Endothelial cell of umbilical vein (primary cell): ENCODE measurements around the gene EFHD1. TPM values are rescaled to one million over a fixed set of nuclear protein-coding genes. Genes with fewer than 3 reads are reported as not detected.

Source experiments
- BruUV-seq: library from RNA; stranded (reverse); fragments of 400-500 nt; replicated peaks from 2 replicates; lab custom pipeline; 2021; lab: Mats Ljungman, UMichigan
- CTCF ChIA-PET: fragments of 300-600, 350-600 bp; sonication (Branson Sonifier 250); formaldehyde crosslinking; loops from one replicate; lab custom pipeline; 2021; ENCODE audit warnings: antibody characterized with exemption, inconsistent platforms; lab: Charles Lee
- POLR2A ChIA-PET: fragments of 300-600, 350-600 bp; sonication (Branson Sonifier 250); formaldehyde crosslinking; loops from one replicate; lab custom pipeline; 2021; ENCODE audit warnings: antibody characterized with exemption, inconsistent platforms; lab: Charles Lee
- DNase-seq: peaks from one replicate; pipeline ENCODE4 v3.0.0-alpha.2; 2011; ENCODE audit warnings: low read depth, low spot score
- FAIRE-seq: peaks from 2 replicates; lab custom pipeline; 2011; peaks lifted over from hg19 to GRCh38; lab: Jason Lieb, UNC
- H2AFZ ChIP-seq: 2 replicates; pipeline ENCODE4 v1.6.0; 2012; ENCODE audit warnings: low read depth, low read length, control low read depth, inconsistent platforms
- H3K27ac ChIP-seq: 2 replicates; pipeline ENCODE4 v1.5.1; 2011; ENCODE audit warnings: low read depth, mild to moderate bottlenecking, control low read depth, low read length, moderate library complexity; ENCODE audit not compliant: insufficient read depth
- H3K27me3 ChIP-seq, 2 experiments: 2 replicates each; pipeline versions ENCODE4 v1.6.0 to v1.6.1; 2011; ENCODE audit warnings: low read length in 2 of 2, mixed read lengths in 1 of 2; ENCODE audit not compliant: control insufficient read depth in 2 of 2, insufficient read depth in 2 of 2
- H3K36me3 ChIP-seq, 2 experiments: 2 replicates in 1 of 2; 3 replicates in 1 of 2; pipeline ENCODE4 v1.5.1; 2011; ENCODE audit warnings: low read length in 2 of 2, mild to moderate bottlenecking in 1 of 2, moderate library complexity in 1 of 2; ENCODE audit not compliant: control insufficient read depth in 2 of 2, insufficient read depth in 2 of 2; ENCODE audit errors: extremely low read depth in 1 of 2
- H3K4me1 ChIP-seq: 3 replicates; pipeline ENCODE4 v1.5.1; 2011; ENCODE audit warnings: mild to moderate bottlenecking, low read length; ENCODE audit not compliant: control insufficient read depth, insufficient read depth; ENCODE audit errors: extremely low read depth
- H3K4me2 ChIP-seq: 2 replicates; pipeline ENCODE4 v1.6.1; 2011; ENCODE audit warnings: low read length, control low read depth, mixed read lengths; ENCODE audit not compliant: insufficient read depth
- H3K4me3 ChIP-seq, 3 experiments: fragments of 200-600 bp in 1 of 3; sonication (generic), shearing (Covaris generic) in 1 of 3; replicated peaks in 1 of 3; 2 replicates each; pipeline ENCODE4 v1.5.1; 2011 to 2016; ENCODE audit warnings: control low read depth in 3 of 3, low read length in 3 of 3, mild to moderate bottlenecking in 2 of 3, inconsistent platforms in 1 of 3, low read depth in 1 of 3, moderate library complexity in 1 of 3; ENCODE audit not compliant: insufficient read depth in 1 of 3
- H3K79me2 ChIP-seq: 2 replicates; pipeline ENCODE4 v1.6.0; 2012; ENCODE audit warnings: low read length, inconsistent platforms; ENCODE audit not compliant: control insufficient read depth, insufficient read depth
- H3K9ac ChIP-seq: replicated peaks from 2 replicates; pipeline ENCODE3; 2011; ENCODE audit warnings: low read length, control low read depth; ENCODE audit not compliant: insufficient read depth; ENCODE audit errors: extremely low read depth
- H3K9me1 ChIP-seq: replicated peaks from 3 replicates; pipeline ENCODE4 v1.6.0; 2011; ENCODE audit warnings: mild to moderate bottlenecking, low read length; ENCODE audit not compliant: control insufficient read depth, insufficient read depth; ENCODE audit errors: extremely low read depth
- H3K9me3 ChIP-seq: replicated peaks from 2 replicates; pipeline ENCODE4 v1.5.1; 2012; ENCODE audit warnings: low read length, inconsistent platforms; ENCODE audit not compliant: control insufficient read depth, insufficient read depth
- H4K20me1 ChIP-seq: replicated peaks from 2 replicates; pipeline ENCODE3; 2011; ENCODE audit warnings: mild to moderate bottlenecking, low read length; ENCODE audit not compliant: control insufficient read depth, insufficient read depth; ENCODE audit errors: extremely low read depth
- EZH2 ChIP-seq: IDR thresholded peaks from 2 replicates; pipeline ENCODE4 v1.6.1; 2012; ENCODE audit warnings: borderline replicate concordance, low read depth, mild to moderate bottlenecking, moderate library complexity, low read length, inconsistent platforms; ENCODE audit not compliant: severe bottlenecking
- FOS ChIP-seq: IDR thresholded peaks from 2 replicates; pipeline ENCODE4 v1.6.1; 2011; ENCODE audit warnings: mild to moderate bottlenecking, low read length, moderate library complexity, borderline replicate concordance; ENCODE audit not compliant: insufficient read depth
- GATA2 ChIP-seq: IDR thresholded peaks from 2 replicates; pipeline ENCODE4 v1.7.0; 2011; ENCODE audit warnings: low read depth, mild to moderate bottlenecking, moderate library complexity, mixed read lengths, low read length; ENCODE audit not compliant: insufficient read length, insufficient read depth
- JUN ChIP-seq: IDR thresholded peaks from 2 replicates; pipeline ENCODE4 v1.6.1; 2011; ENCODE audit warnings: borderline replicate concordance, low read depth; ENCODE audit not compliant: insufficient read length, insufficient read depth
- MYC ChIP-seq: IDR thresholded peaks from one replicate; pipeline ENCODE4 v1.6.1; 2011; ENCODE audit warnings: mild to moderate bottlenecking, low read depth, low read length
- POLR2A ChIP-seq: IDR thresholded peaks from 2 replicates; pipeline ENCODE4 v1.6.1; 2012; ENCODE audit warnings: low read depth, mild to moderate bottlenecking, control low read depth, low read length
- POLR2AphosphoS5 ChIP-seq: IDR thresholded peaks from 2 replicates; pipeline ENCODE4 v1.6.1; 2012; ENCODE audit warnings: low read depth, mild to moderate bottlenecking, control low read depth, low read length, moderate library complexity; ENCODE audit not compliant: insufficient read depth
- dilution Hi-C: fragments of 300-500 bp; cut with MboI; formaldehyde crosslinking; loops from one replicate; pipeline ENCODE4 v1.15.0; 2019; ENCODE audit warnings: low sequenced_read_pairs; ENCODE audit not compliant: extremely low pct_ligation_motif_present
- intact Hi-C: fragments of 100-400 bp; cut with micrococcal nuclease; formaldehyde crosslinking; loops from one replicate; pipeline ENCODE4 v1.10.0; 2022
- polyA plus RNA-seq, 4 experiments: library from polyadenylated mRNA; depleted of rRNA in 3 of 4; stranded (reverse) in 3 of 4; unstranded in 1 of 4; fragments of >200 nt; gene quantifications; 2 replicates each; pipeline versions ENCODE4 v1.2.1 to v1.2.3, GENCODE V29; 2011 to 2012; ENCODE audit warnings: missing spikeins in 1 of 4
- total RNA-seq: library from RNA; stranded (reverse); gene quantifications from 2 replicates; pipeline ENCODE4 v1.2.3, GENCODE V29; 2021
- TF ChIP-seq, protein P1 (sequence below), 2 donors: IDR thresholded peaks; 1 replicate in 1 of 2; 2 replicates in 1 of 2; pipeline ENCODE4 v1.5.1; 2011; ENCODE audit warnings: low read length in 2 of 2, mild to moderate bottlenecking in 2 of 2, moderate library complexity in 2 of 2, control low read depth in 1 of 2, inconsistent platforms in 1 of 2, low read depth in 1 of 2; ENCODE audit not compliant: insufficient read depth in 1 of 2; ENCODE audit errors: extremely low read depth in 1 of 2
- TF ChIP-seq, protein P2 (sequence below): IDR thresholded peaks from 2 replicates; pipeline ENCODE4 v1.6.1; 2011; ENCODE audit not compliant: insufficient read depth, insufficient read length

Gene EFHD1
- total and polyA plus RNA-seq, 2 donors (not counting 3 experiments of a cell fraction or from before 2014, with no cell fraction given) = 0.18 TPM; not detected in 1

DNA sequence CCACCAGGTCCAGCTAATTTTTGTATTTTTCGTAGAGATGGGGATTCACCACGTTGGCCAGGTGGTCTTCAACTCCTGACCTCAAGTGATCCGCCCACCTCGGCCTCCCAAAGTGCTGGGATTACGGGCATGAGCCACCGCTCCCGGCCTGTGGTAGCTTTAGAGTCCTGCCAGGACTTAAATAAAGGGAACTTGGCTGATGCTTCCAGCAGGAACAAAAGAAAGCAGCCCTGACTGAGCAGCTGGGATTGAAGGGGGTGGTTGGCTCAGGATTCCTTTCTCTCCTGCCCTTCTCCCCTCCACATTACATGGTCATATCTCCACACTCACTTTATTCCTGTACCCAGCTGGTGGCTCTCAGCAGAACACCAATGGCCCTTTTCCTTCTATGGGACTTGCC lies 20.0 kb downstream of the EFHD1 start:
- POLR2A ChIA-PET = no interaction called here
- intact Hi-C loops = no loop called here

More for the DNA sequence above, 20.0 kb downstream of the EFHD1 start:
- no peak for TF ChIP-seq EZH2
- TF ChIP-seq FOS = no peak
- TF ChIP-seq POLR2AphosphoS5 = no peak
- no peak for TF ChIP-seq MYC
- TF ChIP-seq GATA2 = no peak
- TF ChIP-seq, protein P1, sequence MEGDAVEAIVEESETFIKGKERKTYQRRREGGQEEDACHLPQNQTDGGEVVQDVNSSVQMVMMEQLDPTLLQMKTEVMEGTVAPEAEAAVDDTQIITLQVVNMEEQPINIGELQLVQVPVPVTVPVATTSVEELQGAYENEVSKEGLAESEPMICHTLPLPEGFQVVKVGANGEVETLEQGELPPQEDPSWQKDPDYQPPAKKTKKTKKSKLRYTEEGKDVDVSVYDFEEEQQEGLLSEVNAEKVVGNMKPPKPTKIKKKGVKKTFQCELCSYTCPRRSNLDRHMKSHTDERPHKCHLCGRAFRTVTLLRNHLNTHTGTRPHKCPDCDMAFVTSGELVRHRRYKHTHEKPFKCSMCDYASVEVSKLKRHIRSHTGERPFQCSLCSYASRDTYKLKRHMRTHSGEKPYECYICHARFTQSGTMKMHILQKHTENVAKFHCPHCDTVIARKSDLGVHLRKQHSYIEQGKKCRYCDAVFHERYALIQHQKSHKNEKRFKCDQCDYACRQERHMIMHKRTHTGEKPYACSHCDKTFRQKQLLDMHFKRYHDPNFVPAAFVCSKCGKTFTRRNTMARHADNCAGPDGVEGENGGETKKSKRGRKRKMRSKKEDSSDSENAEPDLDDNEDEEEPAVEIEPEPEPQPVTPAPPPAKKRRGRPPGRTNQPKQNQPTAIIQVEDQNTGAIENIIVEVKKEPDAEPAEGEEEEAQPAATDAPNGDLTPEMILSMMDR (IDR thresholded peaks at IDR 0.05; ENCODE audit: extremely low read depth in 1 of 2, insufficient read depth in 1 of 2, low read depth in 1 of 2, low read length in 2 of 2) = no peak
- no peak for TF ChIP-seq JUN
- TF ChIP-seq POLR2A = no peak
- TF ChIP-seq, protein P2, sequence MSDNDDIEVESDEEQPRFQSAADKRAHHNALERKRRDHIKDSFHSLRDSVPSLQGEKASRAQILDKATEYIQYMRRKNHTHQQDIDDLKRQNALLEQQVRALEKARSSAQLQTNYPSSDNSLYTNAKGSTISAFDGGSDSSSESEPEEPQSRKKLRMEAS = no peak
- Histone ChIP-seq H3K36me3 (no peaks in the 10 kb centered on the region), H3K79me2 (no peaks in the 10 kb centered on the region), H3K9me1 (no peaks in the 10 kb centered on the region), H3K4me2 (no peak overlapping the region), H3K9ac (no peak overlapping the region), H4K20me1 (no peaks in the 10 kb centered on the region), H3K4me1 (no peaks in the 10 kb centered on the region), H3K4me3 (no peak overlapping the region), H3K27ac (no peak overlapping the region), H2AFZ (no peak overlapping the region), H3K27me3 (no peaks in the 10 kb centered on the region), H3K9me3 (no peaks in the 10 kb centered on the region)
- DNase-seq (no peak), FAIRE-seq (no peak)
- dilution Hi-C loops = no loop called here
- CTCF ChIA-PET = no interaction called here
- no TSS peak for BruUV-seq
